GM15510 (cell line): ENCODE results near the gene MAN2B2.

Source experiments
- POLR2A ChIP-seq: IDR thresholded peaks from 3 replicates; pipeline ENCODE4 v1.6.1; 2011; ENCODE audit warnings: borderline replicate concordance; ENCODE audit not compliant: insufficient read length; ENCODE audit errors: extremely low read depth

MAN2B2 gene

DNA sequence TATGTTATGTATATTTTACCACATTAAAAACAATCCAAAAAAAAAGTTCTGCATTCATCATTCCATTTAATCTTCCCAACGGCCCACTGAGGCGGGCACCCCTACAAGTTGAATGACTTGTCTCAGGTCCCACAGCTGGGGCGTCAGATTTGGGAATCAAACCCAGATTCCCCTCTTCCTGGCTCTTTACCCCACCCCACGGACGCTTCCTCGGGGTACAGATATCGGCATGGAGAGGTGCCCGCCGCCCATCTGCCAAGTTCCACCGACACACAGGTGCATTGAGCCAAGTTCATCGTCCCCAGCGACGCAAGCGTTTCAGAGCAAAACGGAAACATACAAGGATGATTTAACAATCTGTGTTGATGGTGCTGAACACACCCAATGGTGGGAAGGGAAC, 36.9 kb upstream of the MAN2B2 start:
- TF ChIP-seq POLR2A = no peak

DNA sequence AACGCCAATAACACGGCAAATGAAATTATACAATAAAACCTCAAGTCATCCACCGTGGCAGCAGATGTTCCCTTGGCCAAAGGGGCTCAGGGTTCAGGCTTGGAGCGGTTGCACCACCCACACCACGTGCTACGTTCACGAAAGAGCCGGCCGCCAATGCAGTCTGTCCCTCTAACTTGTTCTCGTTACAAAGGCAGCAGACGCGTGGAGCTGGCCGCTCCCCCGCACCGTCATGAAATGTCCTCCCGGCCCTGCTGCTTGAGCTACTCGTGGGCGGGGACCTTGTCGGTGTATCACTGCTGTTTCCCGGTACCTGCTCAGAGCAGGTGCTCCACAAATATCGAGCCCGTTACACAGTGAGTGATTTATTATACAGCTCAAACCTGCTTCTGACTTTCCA, 36.4 kb upstream of the MAN2B2 start:
- TF ChIP-seq POLR2A = no peak

DNA sequence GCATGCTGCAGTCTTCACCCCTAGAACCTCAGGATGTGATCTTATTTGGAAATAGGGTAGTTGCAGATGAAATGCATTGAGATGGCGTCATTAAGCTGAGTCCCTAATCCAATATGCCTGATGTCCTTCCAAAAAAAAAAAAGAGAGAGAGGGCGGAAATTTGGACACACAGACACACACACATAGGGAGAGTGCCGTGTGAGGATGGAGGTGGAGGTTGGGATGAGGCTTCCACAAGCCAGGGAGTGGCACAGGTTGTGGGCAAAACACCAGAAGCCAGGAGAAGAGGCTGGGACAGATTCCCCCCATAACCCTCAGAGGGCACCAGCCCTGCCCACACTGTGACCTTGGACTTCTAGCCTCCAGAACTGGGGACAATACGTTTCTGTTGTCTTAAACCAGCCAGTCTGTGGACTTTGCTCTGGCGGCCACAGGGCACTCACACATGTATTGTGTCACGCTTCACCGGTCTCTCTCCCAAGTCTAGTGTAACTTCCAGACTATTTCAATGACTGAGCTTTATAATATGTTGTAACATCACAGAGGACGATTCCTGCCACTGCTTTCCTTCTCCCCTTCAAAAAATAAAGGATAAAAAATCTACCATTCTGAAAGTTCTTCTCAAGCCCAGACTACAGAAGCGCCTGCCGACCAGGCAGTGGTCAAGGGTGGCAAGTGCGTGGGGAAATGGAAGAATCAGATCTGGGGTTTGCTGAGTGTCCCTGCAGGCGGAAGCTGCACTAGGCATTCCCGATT, 35.8 kb upstream of the MAN2B2 start:
- no peak for TF ChIP-seq POLR2A

DNA sequence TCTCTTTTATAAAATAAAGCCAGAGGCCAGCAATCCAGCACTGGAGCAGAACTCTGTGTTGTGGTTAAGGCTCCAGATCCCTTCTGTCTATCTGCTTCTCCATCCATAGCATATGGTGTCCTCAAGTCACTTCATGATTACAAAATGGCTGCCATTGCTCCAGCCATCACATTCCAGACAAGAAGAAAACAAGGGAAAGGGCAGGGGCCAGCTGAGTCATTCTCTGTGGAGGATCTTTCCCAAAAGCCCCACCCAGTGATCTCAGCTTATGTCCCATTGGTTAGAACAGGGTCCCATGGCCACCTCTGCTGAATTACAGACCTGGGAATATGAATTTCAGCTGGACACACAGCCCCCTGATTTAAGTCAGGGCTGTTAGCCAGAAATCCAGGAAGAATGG, 34.1 kb upstream of the MAN2B2 start:
- no peak for TF ChIP-seq POLR2A

DNA sequence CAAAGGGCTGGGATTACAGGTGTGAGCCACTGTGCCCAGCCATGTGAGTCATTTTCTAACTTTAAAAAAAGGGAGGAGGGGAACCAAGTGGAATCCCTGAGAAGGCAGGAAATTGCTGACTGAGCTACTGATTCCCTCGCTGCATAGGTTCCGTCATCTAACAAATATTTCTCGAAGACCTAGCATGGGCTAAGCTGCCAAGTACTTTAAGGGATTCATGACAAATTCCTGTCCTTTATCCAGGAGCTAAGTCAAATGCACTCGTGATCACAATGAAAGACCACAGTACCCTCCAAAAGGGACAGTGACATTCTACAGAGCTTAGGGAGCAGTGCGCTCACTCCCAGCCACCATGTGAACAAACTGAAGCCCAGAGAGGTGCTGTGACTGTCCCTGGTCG, 33.2 kb upstream of the MAN2B2 start:
- TF ChIP-seq POLR2A = no peak

DNA sequence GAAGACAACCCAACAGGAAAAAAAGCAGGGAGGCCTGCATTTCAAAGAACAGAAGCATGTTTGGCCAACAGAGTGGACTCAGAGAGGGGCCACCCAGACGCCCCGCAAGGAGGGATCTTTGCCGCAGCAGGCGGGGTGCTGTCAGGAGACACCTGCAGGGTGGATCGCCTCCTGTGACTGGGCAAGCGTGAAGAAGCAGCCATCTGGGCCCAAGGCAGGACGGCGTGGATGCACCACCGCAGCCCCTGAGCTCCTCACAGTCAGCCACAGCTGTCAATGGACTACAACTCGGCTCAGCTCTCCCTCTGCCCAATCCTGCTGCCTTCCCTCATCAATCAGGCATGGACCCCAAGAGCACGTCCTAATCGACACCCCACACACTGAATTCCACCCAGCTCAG, 32.0 kb upstream of the MAN2B2 start:
- TF ChIP-seq POLR2A = no peak

DNA sequence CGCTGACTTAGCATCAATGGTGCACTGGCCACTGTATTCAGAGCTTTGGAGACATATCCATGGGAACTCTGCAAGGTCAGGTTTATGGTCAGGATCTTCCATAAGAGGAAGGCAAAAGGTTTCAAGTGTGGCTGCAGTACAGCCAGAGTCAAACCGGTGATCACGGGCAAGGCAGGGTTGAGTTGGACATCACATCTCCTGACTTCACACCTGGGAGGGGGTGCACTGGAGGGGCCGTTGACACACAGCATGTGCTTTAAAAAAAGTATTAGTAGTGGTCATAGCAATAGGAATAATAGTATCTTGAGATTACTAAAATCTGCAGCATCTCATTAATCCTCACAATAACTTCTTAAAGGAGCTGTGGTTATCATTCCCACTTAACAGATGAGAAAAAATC, 28.9 kb upstream of the MAN2B2 start:
- no peak for TF ChIP-seq POLR2A

DNA sequence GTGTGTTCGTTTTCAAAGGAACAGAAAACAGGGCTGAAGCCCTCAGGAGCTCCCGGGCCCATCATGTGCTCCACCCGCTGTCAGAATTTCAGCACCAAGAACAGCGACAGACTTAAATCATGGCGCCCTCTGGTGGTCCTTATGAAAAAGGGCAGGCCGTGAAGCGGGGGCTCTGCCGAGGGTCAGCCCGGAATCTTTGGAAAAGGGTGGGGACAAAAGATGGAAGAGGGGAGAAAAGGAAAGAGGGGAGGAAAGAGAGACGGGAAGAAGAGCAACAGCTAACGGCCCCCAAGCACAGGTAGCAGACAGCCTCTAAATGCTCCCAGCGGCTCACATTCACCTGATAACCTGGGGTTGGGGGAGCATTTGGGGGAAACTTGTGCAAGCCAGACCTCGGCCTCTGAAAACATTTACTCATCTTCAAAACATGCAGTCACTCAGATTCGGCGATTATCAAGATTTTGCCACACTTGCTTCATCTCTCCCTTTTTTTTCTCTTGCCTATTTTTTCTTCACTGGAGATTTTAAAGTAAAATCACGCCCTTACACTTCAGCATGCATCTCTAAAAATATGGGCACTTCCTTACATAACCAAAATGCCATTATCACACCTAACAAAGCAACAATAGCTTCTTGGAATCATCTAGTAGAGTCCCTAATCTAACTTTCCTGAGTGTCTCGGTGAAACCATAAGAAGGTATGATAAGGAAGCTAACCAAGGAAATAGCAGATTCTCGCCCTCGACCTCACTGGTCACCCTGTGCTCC, 28.1 kb upstream of the MAN2B2 start:
- no peak for TF ChIP-seq POLR2A

DNA sequence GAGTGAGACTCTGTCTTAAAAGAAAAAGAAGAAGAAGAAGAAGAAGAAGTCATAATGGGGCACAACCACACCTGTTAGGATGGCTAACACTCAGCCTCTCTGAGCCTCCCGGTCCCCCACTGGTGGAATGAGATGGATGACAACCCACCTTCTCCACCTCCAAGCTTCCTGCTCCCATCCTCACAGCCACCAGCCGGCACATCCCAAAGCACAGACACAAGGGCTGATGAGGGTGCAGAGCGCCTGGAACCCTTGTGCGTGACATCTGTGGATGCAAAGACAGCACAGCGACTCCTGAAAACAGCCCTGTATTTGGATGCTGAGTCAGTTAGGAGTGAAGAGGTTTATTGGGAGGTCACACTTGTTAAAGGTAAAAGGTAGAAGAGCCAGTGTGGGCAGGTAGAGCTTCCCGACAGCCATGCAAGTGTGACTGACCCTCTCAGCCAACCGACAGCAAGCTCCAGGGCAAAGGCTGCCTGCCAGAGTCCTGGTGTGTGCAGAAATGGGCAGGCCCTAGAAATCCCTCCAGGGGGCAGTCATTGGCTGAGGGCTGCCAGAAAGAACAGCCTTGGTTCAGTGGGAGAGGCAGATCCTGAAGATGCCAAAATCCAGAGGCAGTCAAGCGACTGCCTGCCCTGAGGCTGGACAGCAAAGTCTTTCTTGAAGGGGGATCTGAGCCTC, 26.6 kb upstream of the MAN2B2 start:
- TF ChIP-seq POLR2A = no peak

DNA sequence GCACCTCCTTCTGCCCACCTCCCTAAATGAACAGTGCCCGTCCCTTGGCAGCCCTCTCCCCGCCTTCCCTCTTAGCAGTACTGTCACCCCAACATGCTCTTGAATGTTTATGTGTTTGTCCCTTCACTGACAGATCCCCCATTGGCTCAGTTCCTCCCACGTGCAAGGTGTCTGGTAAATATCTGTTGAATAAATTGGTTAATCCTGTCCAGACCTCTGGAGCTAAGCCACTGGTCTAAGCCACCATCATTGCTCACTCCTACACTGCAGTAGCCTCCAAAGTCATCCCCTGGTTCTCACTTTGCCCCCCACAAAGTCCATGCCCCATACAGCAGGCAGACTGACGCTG, 26.1 kb upstream of the MAN2B2 start:
- TF ChIP-seq POLR2A = no peak

DNA sequence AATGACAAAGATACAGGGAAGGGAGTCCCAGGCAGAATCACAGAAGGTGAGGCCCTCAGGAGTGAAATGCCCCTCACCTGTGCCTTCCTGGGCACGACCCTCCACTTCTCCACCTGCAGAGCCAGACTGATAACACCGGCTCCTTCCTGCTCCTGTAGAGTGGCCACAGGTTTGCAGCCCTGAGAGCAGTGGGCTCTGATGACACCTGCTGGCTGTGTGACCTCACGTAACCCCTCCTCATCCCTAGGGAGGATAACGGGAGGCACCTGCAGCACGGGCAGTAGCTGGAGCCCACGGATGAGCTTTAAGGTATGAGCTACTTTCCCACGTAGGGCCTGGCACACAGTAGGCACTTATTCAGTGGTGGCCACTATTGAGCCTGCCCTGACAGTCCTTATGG, 25.5 kb upstream of the MAN2B2 start:
- TF ChIP-seq POLR2A = no peak

DNA sequence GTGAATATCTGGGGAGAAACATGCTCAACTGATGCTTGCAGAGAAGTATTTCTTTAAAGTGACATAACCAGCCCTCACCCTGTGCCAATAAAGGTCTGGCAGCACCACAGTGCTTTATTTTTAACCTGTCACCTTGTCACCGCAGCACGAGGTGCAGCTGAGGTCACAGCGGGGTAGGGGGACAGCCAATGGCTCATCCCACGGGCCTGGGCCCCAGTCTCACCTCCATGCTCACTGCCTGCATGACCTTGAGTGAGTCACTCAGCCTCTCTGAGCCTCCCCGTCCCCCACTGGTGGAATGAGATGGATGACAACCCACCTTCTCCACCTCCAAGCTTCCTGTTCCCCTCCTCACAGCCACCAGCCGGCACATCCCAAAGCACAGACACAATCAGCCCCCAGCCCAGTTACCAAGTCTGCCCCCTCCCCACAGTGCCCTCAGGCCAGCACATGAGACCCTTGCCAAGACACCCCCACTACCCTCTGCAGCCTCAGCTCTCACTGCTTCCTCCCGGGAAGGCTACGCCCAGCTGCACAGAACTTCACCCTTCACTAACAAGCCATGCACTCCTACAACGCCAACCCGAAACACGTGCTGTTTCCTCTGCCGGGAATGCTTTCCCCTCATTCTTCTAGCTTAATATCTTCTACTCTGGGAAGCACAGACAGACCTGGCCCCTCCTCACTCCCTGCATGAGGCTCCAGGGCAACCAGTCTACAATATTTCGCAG, 24.9 kb upstream of the MAN2B2 start:
- TF ChIP-seq POLR2A = no peak

DNA sequence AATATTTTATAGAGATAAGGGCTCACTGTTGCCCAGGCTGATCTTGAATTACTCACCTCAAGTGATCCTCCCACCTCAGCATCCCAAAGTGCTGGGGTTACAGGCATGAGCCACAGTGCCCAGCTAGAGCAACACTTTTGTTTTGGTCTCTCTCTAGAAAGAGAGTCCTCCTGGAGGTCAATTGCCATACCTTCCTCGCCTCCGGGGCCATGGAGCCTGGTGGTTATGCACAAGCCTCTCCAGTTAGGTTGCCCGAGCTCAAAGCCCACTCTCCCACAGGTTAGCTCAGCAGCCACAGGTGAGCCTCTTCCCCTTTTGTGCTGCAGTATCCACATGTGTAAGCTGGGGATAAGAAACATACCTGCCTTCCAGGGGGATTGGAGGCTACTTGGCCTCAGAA, 24.2 kb upstream of the MAN2B2 start:
- TF ChIP-seq POLR2A = no peak

DNA sequence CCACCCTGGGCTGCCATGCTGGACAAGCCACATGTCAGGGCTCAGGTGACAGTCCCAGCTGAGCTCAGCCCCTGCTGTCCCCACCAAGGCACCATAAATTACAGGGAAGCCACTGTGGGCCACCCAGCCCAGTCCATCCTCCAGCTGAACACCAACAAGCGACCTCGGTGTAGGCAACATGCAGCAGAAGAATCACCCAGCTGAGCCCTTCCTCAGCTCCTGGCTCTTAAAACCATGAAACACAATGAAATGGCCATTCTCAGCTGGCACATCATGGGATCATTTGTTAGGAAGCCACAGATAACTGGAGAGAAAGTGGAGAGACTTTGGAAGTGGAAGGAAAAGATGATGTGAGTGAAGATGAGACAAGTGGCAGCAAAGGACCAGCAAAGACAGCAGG, 23.3 kb upstream of the MAN2B2 start:
- TF ChIP-seq POLR2A = no peak

DNA sequence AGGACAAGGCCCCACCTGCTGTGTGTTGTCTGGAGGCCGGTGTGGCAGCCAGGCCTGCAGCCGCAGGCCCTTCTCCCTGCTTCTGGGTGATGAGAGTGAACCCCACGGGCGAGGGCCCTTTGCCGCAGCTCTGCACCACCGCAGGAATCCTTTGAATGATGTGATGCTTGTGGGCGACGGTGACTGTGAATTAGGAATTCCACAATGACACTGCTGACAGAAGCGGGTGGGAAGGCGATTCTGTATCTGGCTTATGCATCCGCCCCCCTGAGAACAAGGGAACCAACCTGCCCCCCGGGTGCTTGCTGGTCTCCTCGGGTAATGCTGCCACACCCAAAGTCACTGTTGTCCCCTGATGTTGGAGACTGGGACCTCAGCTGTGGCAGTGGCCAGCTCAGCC, 19.5 kb upstream of the MAN2B2 start:
- TF ChIP-seq POLR2A = no peak
